ENCODE data around the gene FOXL2. TPM values are rescaled to one million over a fixed set of nuclear protein-coding genes. Genes with fewer than 3 reads are reported as not detected.

Gene FOXL2
- polyA plus RNA-seq, 2 of the 4 experiments (the other 2 are of a cell fraction) = 1.2 to 3.1 TPM

DNA sequence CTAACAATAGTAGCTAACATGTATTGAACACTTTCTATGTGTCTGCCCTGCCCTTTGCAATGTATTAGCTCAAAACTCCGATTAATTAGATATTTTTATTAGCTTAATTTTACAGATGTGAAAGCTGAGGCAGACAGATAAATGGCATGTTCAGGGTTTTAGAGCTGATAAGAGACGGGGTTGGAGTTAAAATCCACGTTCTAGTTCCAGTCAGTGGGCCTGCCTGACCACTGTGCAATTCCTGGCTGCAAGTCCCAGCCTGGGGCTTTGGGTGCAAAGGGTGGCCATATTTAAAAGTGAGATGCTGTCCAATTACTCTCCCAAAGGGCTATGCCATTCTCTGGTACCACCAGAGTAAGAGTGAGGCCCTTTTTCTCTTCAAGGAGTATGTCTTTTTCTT, 33.2 kb downstream of the FOXL2 start (continued):
- TF ChIP-seq, protein P1, sequence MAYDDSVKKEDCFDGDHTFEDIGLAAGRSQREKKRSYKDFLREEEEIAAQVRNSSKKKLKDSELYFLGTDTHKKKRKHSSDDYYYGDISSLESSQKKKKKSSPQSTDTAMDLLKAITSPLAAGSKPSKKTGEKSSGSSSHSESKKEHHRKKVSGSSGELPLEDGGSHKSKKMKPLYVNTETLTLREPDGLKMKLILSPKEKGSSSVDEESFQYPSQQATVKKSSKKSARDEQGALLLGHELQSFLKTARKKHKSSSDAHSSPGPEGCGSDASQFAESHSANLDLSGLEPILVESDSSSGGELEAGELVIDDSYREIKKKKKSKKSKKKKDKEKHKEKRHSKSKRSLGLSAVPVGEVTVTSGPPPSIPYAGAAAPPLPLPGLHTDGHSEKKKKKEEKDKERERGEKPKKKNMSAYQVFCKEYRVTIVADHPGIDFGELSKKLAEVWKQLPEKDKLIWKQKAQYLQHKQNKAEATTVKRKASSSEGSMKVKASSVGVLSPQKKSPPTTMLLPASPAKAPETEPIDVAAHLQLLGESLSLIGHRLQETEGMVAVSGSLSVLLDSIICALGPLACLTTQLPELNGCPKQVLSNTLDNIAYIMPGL (CRISPR knock-in tag; IDR thresholded peaks at IDR 0.05; ENCODE audit: borderline replicate concordance) = no peak
- TF ChIP-seq EP300 (IDR thresholded peaks at IDR 0.05) (no peak), FOSB (CRISPR knock-in tag; IDR thresholded peaks at IDR 0.05) (no peak), ZNF302 (CRISPR knock-in tag; IDR thresholded peaks at IDR 0.05) (no peak)
- TF ChIP-seq, protein P2, sequence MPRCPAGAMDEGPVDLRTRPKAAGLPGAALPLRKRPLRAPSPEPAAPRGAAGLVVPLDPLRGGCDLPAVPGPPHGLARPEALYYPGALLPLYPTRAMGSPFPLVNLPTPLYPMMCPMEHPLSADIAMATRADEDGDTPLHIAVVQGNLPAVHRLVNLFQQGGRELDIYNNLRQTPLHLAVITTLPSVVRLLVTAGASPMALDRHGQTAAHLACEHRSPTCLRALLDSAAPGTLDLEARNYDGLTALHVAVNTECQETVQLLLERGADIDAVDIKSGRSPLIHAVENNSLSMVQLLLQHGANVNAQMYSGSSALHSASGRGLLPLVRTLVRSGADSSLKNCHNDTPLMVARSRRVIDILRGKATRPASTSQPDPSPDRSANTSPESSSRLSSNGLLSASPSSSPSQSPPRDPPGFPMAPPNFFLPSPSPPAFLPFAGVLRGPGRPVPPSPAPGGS (IDR thresholded peaks at IDR 0.05) = no peak

DNA sequence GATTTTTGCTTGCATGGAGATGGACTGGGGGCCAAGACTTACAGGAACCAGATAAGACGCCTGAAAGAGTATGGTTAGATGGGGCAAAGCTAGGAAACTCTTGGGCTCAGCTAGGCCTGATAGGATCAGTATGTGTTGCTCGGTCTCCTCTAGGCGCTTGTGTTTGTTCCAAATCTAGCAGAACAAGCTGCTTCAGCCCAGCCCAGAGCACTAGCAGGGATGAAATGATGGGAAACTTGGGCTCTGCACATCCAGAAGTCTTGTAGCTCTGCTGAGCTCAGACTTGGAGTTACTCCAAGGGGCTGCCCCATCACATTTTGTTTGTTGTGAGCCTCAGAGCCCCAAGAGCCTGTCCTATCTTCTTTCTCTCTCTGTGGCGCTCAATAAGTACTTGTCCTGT, 34.7 kb downstream of the FOXL2 start:
- no peak overlapping the region for H3K4me3 ChIP-seq
- TF ChIP-seq ZFP36 (IDR thresholded peaks at IDR 0.05; ENCODE audit: borderline replicate concordance, partially characterized antibody) (no peak), RCOR1 (IDR thresholded peaks at IDR 0.05; ENCODE audit: low read depth, low read length) (no peak), CHD2 (IDR thresholded peaks at IDR 0.05; ENCODE audit: low read length, partially characterized antibody) (no peak), POLR2A (IDR thresholded peaks at IDR 0.05; ENCODE audit: low read length) (no peak)
- TF ChIP-seq, protein P3, sequence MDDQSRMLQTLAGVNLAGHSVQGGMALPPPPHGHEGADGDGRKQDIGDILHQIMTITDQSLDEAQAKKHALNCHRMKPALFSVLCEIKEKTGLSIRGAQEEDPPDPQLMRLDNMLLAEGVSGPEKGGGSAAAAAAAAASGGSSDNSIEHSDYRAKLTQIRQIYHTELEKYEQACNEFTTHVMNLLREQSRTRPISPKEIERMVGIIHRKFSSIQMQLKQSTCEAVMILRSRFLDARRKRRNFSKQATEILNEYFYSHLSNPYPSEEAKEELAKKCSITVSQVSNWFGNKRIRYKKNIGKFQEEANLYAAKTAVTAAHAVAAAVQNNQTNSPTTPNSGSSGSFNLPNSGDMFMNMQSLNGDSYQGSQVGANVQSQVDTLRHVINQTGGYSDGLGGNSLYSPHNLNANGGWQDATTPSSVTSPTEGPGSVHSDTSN (IDR thresholded peaks at IDR 0.05) = no peak
- 87% methylated on average over 4 of the region's 4 CpGs for WGBS (ENCODE audit: missing lambda C conversion rate)
- no peak overlapping the region for H3K4me2 ChIP-seq
- H3K27ac ChIP-seq = no peak overlapping the region
- ATAC-seq (no peak), FAIRE-seq (no peak), DNase-seq (ENCODE audit: low read depth in 1 of 2, low spot score in 1 of 2) (no peak)
- peaks cover 5% of the 10 kb centered on the region; the same call in 1 of the 3 replicates for H3K4me1 ChIP-seq
- POLR2A ChIA-PET = no interaction called here
- CTCF ChIA-PET = interaction anchor here (0.6 to 13.0 kb wide), 5 partner anchors 11 to 318 kb away, joined by 4 to 224 read pairs (median 4); partner anchors contain the start of gene CEP70
- H3K9me3 ChIP-seq = no peaks in the 10 kb centered on the region

DNA sequence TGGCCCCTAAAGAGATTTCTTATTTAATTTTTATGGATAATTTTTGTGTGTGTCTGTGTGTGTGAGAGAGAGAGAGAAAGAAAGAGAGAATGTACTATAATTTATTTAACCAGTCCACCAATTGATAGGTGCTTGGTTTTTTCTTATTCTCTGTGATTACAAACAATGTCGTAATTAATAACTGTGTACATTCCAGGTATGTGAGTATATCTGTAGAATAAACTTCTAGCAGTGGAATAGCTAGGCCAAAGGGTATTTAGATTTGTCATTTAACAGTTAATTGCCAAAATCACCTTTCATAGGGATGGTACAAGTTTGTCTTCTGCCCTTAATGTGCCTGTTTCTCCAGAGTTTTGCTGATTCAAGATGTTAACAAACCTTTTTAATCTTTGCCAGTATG, 35.3 kb downstream of the FOXL2 start:
- H3K4me3 ChIP-seq = no peak overlapping the region
- H3K4me2 ChIP-seq = no peak overlapping the region
- ChIA-PET CTCF (interaction anchor here (1.4 to 13.0 kb wide), 4 partner anchors 12 to 317 kb away, joined by 3 to 224 read pairs (median 7); partner anchors contain the start of gene CEP70), POLR2A (no interaction called here)
- no peak overlapping the region for H3K27ac ChIP-seq
- ATAC-seq (no peak), DNase-seq (ENCODE audit: low read depth in 1 of 2, low spot score in 1 of 2) (no peak), FAIRE-seq (no peak)
- TF ChIP-seq HEYL (CRISPR knock-in tag; IDR thresholded peaks at IDR 0.05) (no peak), RNF2 (IDR thresholded peaks at IDR 0.05; ENCODE audit: borderline replicate concordance, low read depth) (no peak), EP300 (IDR thresholded peaks at IDR 0.05) (no peak), ZSCAN20 (CRISPR knock-in tag; IDR thresholded peaks at IDR 0.05) (no peak), MAZ (IDR thresholded peaks at IDR 0.05; ENCODE audit: borderline replicate concordance, low read depth, low read length) (no peak), PHF8 (IDR thresholded peaks at IDR 0.05; ENCODE audit: borderline replicate concordance, low read depth) (no peak), ESRRA (IDR thresholded peaks at IDR 0.05; ENCODE audit: borderline replicate concordance, low read length) (no peak), CEBPB (IDR thresholded peaks at IDR 0.05) (no peak)
- TF ChIP-seq, protein P4, sequence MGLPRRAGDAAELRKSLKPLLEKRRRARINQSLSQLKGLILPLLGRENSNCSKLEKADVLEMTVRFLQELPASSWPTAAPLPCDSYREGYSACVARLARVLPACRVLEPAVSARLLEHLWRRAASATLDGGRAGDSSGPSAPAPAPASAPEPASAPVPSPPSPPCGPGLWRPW (IDR thresholded peaks at IDR 0.05) = no peak
- 87% methylated on average over 1 of the region's 1 CpG for WGBS (ENCODE audit: missing lambda C conversion rate)
- no peaks in the 10 kb centered on the region for H3K9me3 ChIP-seq
- peaks cover 3% of the 10 kb centered on the region; the same call in 1 of the 3 replicates for H3K4me1 ChIP-seq

DNA sequence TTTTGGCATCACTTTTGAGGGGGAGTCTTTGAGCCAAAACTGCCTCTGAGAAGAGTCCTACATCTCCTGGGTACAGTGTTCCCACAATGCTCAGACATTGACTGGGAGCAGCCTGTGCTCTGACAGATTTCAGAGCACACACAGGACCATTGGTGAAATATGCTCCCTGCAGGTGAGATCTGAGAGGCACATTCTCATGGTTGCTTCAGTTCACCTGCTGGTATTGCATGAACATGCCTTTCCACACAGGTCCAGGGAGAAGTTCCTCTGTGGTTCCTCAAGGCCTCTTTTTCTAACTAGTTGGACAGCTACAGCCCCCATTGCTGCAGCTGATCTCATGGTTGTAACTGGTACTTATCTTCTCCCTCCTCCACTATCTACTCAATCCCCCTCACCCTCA, 37.0 kb downstream of the FOXL2 start:
- DNase-seq (ENCODE audit: low read depth in 1 of 2, low spot score in 1 of 2) (no peak), FAIRE-seq (no peak), ATAC-seq (no peak)
- POLR2A ChIA-PET = no interaction called here
- H3K27ac ChIP-seq = no peak overlapping the region
- H3K4me1 ChIP-seq = no peaks in the 10 kb centered on the region
- no peaks in the 10 kb centered on the region for H3K9me3 ChIP-seq
- CTCF ChIA-PET = interaction anchor here (0.6 to 1.8 kb wide), 5 partner anchors 9 to 315 kb away, joined by 3 to 9 read pairs (median 6); partner anchors contain the start of gene CEP70
- no peak overlapping the region for H3K4me2 ChIP-seq
- no peak overlapping the region for H3K4me3 ChIP-seq
- TF ChIP-seq, protein P5, sequence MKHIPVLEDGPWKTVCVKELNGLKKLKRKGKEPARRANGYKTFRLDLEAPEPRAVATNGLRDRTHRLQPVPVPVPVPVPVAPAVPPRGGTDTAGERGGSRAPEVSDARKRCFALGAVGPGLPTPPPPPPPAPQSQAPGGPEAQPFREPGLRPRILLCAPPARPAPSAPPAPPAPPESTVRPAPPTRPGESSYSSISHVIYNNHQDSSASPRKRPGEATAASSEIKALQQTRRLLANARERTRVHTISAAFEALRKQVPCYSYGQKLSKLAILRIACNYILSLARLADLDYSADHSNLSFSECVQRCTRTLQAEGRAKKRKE (CRISPR knock-in tag; IDR thresholded peaks at IDR 0.05; ENCODE audit: low read depth) = no peak
- TF ChIP-seq MAZ (IDR thresholded peaks at IDR 0.05; ENCODE audit: borderline replicate concordance, low read depth, low read length) (no peak), CEBPB (IDR thresholded peaks at IDR 0.05) (no peak), CHD4 (IDR thresholded peaks at IDR 0.05; ENCODE audit: borderline replicate concordance) (no peak), SMC3 (IDR thresholded peaks at IDR 0.05) (no peak)
- TF ChIP-seq, protein P2 (IDR thresholded peaks at IDR 0.05) = no peak
- TF ChIP-seq, protein P6, sequence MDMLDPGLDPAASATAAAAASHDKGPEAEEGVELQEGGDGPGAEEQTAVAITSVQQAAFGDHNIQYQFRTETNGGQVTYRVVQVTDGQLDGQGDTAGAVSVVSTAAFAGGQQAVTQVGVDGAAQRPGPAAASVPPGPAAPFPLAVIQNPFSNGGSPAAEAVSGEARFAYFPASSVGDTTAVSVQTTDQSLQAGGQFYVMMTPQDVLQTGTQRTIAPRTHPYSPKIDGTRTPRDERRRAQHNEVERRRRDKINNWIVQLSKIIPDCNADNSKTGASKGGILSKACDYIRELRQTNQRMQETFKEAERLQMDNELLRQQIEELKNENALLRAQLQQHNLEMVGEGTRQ (IDR thresholded peaks at IDR 0.05) = no peak
- TF ChIP-seq, protein P1 (CRISPR knock-in tag; IDR thresholded peaks at IDR 0.05; ENCODE audit: borderline replicate concordance) = no peak
